ENCODE results near the gene PRAMEF1.

DNA sequence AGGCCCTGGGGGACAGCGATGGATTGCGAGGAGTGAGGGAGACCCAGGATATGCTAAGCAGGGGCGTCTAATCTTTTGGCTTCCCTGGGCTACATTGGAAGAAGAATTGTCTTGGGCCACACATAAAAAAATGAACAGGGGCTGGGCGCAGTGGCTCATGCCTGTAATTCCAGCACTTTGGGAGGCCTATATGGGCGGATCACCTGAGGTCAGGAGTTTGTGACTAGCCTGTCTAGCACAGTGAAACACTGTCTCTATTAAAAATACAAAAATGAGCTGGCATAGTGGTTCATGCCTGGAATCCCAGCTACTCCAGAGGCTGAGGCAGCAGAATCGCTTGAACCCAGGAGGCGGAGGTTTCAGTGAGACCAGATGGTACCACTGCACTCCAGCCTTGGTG is 28.4 kb upstream of the PRAMEF1 start:
- TF ChIP-seq, protein P1, sequence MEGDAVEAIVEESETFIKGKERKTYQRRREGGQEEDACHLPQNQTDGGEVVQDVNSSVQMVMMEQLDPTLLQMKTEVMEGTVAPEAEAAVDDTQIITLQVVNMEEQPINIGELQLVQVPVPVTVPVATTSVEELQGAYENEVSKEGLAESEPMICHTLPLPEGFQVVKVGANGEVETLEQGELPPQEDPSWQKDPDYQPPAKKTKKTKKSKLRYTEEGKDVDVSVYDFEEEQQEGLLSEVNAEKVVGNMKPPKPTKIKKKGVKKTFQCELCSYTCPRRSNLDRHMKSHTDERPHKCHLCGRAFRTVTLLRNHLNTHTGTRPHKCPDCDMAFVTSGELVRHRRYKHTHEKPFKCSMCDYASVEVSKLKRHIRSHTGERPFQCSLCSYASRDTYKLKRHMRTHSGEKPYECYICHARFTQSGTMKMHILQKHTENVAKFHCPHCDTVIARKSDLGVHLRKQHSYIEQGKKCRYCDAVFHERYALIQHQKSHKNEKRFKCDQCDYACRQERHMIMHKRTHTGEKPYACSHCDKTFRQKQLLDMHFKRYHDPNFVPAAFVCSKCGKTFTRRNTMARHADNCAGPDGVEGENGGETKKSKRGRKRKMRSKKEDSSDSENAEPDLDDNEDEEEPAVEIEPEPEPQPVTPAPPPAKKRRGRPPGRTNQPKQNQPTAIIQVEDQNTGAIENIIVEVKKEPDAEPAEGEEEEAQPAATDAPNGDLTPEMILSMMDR (IDR thresholded peaks at IDR 0.05) = no peak
- TF ChIP-seq POLR2A (IDR thresholded peaks at IDR 0.05) = no peak

Measured in adrenal gland (tissue), 5 donors.